CD4-positive, alpha-beta T cell (primary cell): Measurements from ENCODE around the gene LTBP2. TPM values are rescaled to one million over a fixed set of nuclear protein-coding genes. Genes with fewer than 3 reads are reported as not detected.

ENCODE experiments used
- ATAC-seq: fragments of 200-7000 bp; cut with Tn5 transposase; one replicate; pipeline ENCODE4 v1.10.0; 2022; ENCODE audit warnings: mild to moderate bottlenecking; ENCODE audit not compliant: poor library complexity
- CTCF ChIA-PET: fragments of 350-600 bp; sonication (Branson Sonifier 250); formaldehyde crosslinking; loops from one replicate; lab custom pipeline; 2021; ENCODE audit warnings: antibody characterized with exemption, inconsistent platforms; lab: Charles Lee
- POLR2A ChIA-PET: fragments of 350-600 bp; sonication (Branson Sonifier 250); formaldehyde crosslinking; loops from one replicate; lab custom pipeline; 2021; ENCODE audit warnings: antibody characterized with exemption, inconsistent platforms; lab: Charles Lee
- DNase-seq, 14 experiments: peaks; one replicate each; pipeline ENCODE4 v3.0.0-alpha.2; 2013 to 2020; ENCODE audit warnings: mixed read lengths in 2 of 14
- H3K27ac ChIP-seq, 2 donors: one replicate each; pipeline versions ENCODE4 v1.5.1 to v1.7.0; 2013; ENCODE audit warnings: low read length in 2 of 2, low read depth in 1 of 2, mild to moderate bottlenecking in 1 of 2
- H3K27me3 ChIP-seq, 2 experiments: 1 replicate in 1 of 2; 2 replicates in 1 of 2; pipeline versions ENCODE4 v1.6.1 to v1.7.0; 2013; ENCODE audit warnings: low read length in 2 of 2, control low read depth in 1 of 2, mild to moderate bottlenecking in 1 of 2, moderate library complexity in 1 of 2; ENCODE audit not compliant: insufficient read depth in 2 of 2, control insufficient read depth in 1 of 2
- H3K36me3 ChIP-seq: one replicate; pipeline ENCODE4 v1.6.1; 2013; ENCODE audit warnings: low read length, control low read depth; ENCODE audit not compliant: insufficient read depth
- H3K4me1 ChIP-seq: one replicate; pipeline ENCODE4 v1.6.1; 2013; ENCODE audit warnings: low read length, control low read depth; ENCODE audit not compliant: insufficient read depth
- H3K4me3 ChIP-seq: one replicate; pipeline ENCODE4 v1.5.1; 2013; ENCODE audit warnings: mild to moderate bottlenecking, low read length, moderate library complexity
- H3K9me3 ChIP-seq, 2 experiments: 1 replicate in 1 of 2; 2 replicates in 1 of 2; pipeline versions ENCODE4 v1.6.1 to v1.7.0; 2013; ENCODE audit warnings: low read length in 2 of 2, mild to moderate bottlenecking in 2 of 2, control low read depth in 1 of 2, moderate library complexity in 1 of 2; ENCODE audit not compliant: control insufficient read depth in 1 of 2, insufficient read depth in 1 of 2
- H3K27ac Mint-ChIP-seq: one replicate; pipeline ENCODE4 v1.8.0; 2020; ENCODE audit warnings: mixed read lengths
- H3K27me3 Mint-ChIP-seq: one replicate; pipeline ENCODE4 v1.8.0; 2021; ENCODE audit warnings: mixed read lengths
- H3K36me3 Mint-ChIP-seq: one replicate; pipeline ENCODE4 v1.8.0; 2021; ENCODE audit warnings: low read depth, mixed read lengths
- H3K4me1 Mint-ChIP-seq: one replicate; pipeline ENCODE4 v1.8.0; 2021; ENCODE audit warnings: low read depth, mixed read lengths
- H3K4me3 Mint-ChIP-seq: one replicate; pipeline ENCODE4 v1.8.0; 2020; ENCODE audit warnings: mild to moderate bottlenecking, mixed read lengths
- H3K9me3 Mint-ChIP-seq: one replicate; pipeline ENCODE4 v1.8.0; 2020; ENCODE audit warnings: mixed read lengths
- intact Hi-C, 2 experiments: fragments of 100-400 bp; cut with DNase I in 1 of 2; cut with micrococcal nuclease in 1 of 2; formaldehyde crosslinking; loops; one replicate each; pipeline versions ENCODE4 v1.15.1 to v1.9.0; 2023 to 2025; cut with DNase I, micrococcal nuclease
- total RNA-seq, 174 experiments: library from RNA in 2 of 174; stranded (reverse) in 2 of 174; gene quantifications; one replicate each; pipeline ENCODE4 v1.2.3 and lab custom pipeline; 2021 to 2026
- TF ChIP-seq, protein P1 (sequence below): fragments of 200-600 bp; IDR thresholded peaks from one replicate; pipeline ENCODE4 v1.8.0; 2022; ENCODE audit warnings: antibody characterized with exemption, mild to moderate bottlenecking

The LTBP2 gene
- total RNA-seq, 2 experiments from 2014 or later, result 0.45 to 0.47 TPM

- Histone ChIP-seq H3K9me3 (no peaks in the 10 kb centered on the region), H3K27ac (no peak overlapping the region), H3K36me3 (no peaks in the 10 kb centered on the region), H3K27me3 (no peaks in the 10 kb centered on the region), H3K4me3 (no peak overlapping the region), H3K4me1 (no peaks in the 10 kb centered on the region)
- ChIA-PET POLR2A (no interaction called here), CTCF (interaction anchor here (0.6 kb wide), 1 partner anchor 10 kb away, joined by 3 read pairs; the partner anchor contains the start of gene LTBP2)
- DNase-seq (no peak), ATAC-seq (no peak)
- H3K36me3 Mint-ChIP-seq, result no peaks in the 10 kb centered on the region
- no peaks in the 10 kb centered on the region for H3K27me3 Mint-ChIP-seq
- no peak overlapping the region for H3K27ac Mint-ChIP-seq
- H3K4me1 Mint-ChIP-seq, result no peaks in the 10 kb centered on the region
- intact Hi-C loops, result no loop called here
- no peak overlapping the region for H3K4me3 Mint-ChIP-seq
- TF ChIP-seq, protein P1, sequence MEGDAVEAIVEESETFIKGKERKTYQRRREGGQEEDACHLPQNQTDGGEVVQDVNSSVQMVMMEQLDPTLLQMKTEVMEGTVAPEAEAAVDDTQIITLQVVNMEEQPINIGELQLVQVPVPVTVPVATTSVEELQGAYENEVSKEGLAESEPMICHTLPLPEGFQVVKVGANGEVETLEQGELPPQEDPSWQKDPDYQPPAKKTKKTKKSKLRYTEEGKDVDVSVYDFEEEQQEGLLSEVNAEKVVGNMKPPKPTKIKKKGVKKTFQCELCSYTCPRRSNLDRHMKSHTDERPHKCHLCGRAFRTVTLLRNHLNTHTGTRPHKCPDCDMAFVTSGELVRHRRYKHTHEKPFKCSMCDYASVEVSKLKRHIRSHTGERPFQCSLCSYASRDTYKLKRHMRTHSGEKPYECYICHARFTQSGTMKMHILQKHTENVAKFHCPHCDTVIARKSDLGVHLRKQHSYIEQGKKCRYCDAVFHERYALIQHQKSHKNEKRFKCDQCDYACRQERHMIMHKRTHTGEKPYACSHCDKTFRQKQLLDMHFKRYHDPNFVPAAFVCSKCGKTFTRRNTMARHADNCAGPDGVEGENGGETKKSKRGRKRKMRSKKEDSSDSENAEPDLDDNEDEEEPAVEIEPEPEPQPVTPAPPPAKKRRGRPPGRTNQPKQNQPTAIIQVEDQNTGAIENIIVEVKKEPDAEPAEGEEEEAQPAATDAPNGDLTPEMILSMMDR, result no peak
- no peaks in the 10 kb centered on the region for H3K9me3 Mint-ChIP-seq
Observed at GRCh38 chr14:74601982-74602381, 10.1 kb downstream of the LTBP2 start.

GRCh38 chr14:74599946-74600345 lies 12.1 kb downstream of the LTBP2 start:
- no peak overlapping the region for H3K4me3 Mint-ChIP-seq
- TF ChIP-seq, protein P1, result no peak
- ChIA-PET CTCF (no interaction called here), POLR2A (no interaction called here)
- Histone ChIP-seq H3K4me1 (no peaks in the 10 kb centered on the region), H3K9me3 (no peaks in the 10 kb centered on the region), H3K27ac (no peak overlapping the region), H3K36me3 (no peaks in the 10 kb centered on the region), H3K4me3 (no peak overlapping the region), H3K27me3 (no peaks in the 10 kb centered on the region)
- H3K27me3 Mint-ChIP-seq, result no peaks in the 10 kb centered on the region
- H3K27ac Mint-ChIP-seq, result no peak overlapping the region
- H3K36me3 Mint-ChIP-seq, result no peaks in the 10 kb centered on the region
- H3K9me3 Mint-ChIP-seq, result no peaks in the 10 kb centered on the region
- no peaks in the 10 kb centered on the region for H3K4me1 Mint-ChIP-seq
- no peak for DNase-seq
- no peak for ATAC-seq
- intact Hi-C loops, result no loop called here

GRCh38 chr14:74599321-74599761 lies 12.7 kb downstream of the LTBP2 start:
- CTCF ChIA-PET, result interaction anchor here (1.6 kb wide), 2 partner anchors 10 to 13 kb away, joined by 5 to 6 read pairs; no protein-coding TSS in a partner anchor
- Histone ChIP-seq H3K4me1 (no peaks in the 10 kb centered on the region), H3K36me3 (no peaks in the 10 kb centered on the region), H3K9me3 (no peaks in the 10 kb centered on the region), H3K4me3 (no peak overlapping the region), H3K27ac (no peak overlapping the region), H3K27me3 (no peaks in the 10 kb centered on the region)
- TF ChIP-seq, protein P1, result no peak
- no peaks in the 10 kb centered on the region for H3K36me3 Mint-ChIP-seq
- ATAC-seq (no peak), DNase-seq (no peak)
- H3K4me3 Mint-ChIP-seq, result no peak overlapping the region
- H3K27ac Mint-ChIP-seq, result no peak overlapping the region
- intact Hi-C loops, result no loop called here
- POLR2A ChIA-PET, result interaction anchor here (0.9 kb wide), 1 partner anchor 9 kb away, joined by 4 read pairs; no protein-coding TSS in a partner anchor
- no peaks in the 10 kb centered on the region for H3K27me3 Mint-ChIP-seq
- no peaks in the 10 kb centered on the region for H3K4me1 Mint-ChIP-seq
- no peaks in the 10 kb centered on the region for H3K9me3 Mint-ChIP-seq
